Heart left ventricle (tissue), 13 donors: ENCODE data around the gene PSMC4.

Experiments used
- POLR2A ChIP-seq, 2 donors: fragments of 450-650 bp; IDR thresholded peaks; one replicate each; pipeline ENCODE4 v1.6.1; 2017; ENCODE audit warnings: antibody characterized with exemption in 2 of 2, mild to moderate bottlenecking in 2 of 2, moderate library complexity in 2 of 2
- TF ChIP-seq, protein P1 (sequence below), 12 donors: fragments of 200-600 bp; sonication (generic) in 4 of 12; IDR thresholded peaks; one replicate each; pipeline versions ENCODE4 v1.5.0 to v1.8.0; 2018 to 2022; ENCODE audit warnings: antibody characterized with exemption in 12 of 12, mild to moderate bottlenecking in 5 of 12
- donor health status: ischemic (EF 13 %, LVEDD 7.1; RV severe dilation, severe dysfunction).
- donor health status: DM: no; HTN: yes; CAD: no.
- donor health status: DM: no; HTN: no; CAD: no.
- donor health status: ischemic (EF 25% LVEDD 6.9; RV normal size, moderate dysfunction).
- donor health status: ischemic (EF 25% LVEDD 5.7; RV mildly dilated, moderate dysfunction).
- donor health status: ischemic (EF 35%, LVEDD 5.7; RV mildly dilated, moderate dysfunction).
- donor health status: nonischemic (EF 11% LVEDD 7.7; RV severe dilation, severe dysfunction).
- donor health status: DM: yes; HTN: yes; CAD: no.
- donor health status: PGD.
- donor health status: ischemic (EF 29% LVEDD 5.4; RV normal size, mild dysfunction).
- donor health status: nonischemic (EF 23%, LVEDD 6.1; RV moderate dilation, normal function).

DNA sequence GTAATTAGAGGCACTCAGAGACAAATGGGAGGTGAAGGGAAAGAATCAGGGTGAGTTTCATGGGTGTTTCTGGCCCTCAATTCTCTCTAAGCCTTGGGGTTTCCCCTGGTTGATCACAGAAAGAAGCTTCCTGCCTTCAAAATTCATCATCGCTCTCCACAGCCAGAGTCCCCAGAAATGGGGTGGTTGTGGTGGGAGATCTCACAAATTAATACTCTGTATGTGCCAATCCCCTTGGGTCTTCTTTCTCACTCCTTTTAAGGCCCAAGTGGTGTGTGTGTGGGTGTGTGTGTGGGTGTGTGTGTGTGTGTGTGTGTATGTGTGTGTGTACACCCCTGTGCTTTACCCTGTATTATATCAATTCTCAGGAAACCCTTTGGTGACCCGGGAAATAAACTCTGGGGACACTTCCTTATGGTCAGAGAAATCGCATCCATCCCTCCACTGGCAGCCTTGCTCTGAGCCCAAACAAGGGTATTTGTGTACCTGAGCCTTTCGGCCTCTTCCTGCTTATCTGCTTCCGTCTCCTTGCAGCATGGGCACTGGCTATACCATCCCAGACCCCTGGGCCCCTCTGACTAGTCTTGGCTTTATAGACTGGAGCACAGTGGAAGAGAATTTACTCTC is 33.8 kb upstream of the PSMC4 start:
- TF ChIP-seq, protein P1, sequence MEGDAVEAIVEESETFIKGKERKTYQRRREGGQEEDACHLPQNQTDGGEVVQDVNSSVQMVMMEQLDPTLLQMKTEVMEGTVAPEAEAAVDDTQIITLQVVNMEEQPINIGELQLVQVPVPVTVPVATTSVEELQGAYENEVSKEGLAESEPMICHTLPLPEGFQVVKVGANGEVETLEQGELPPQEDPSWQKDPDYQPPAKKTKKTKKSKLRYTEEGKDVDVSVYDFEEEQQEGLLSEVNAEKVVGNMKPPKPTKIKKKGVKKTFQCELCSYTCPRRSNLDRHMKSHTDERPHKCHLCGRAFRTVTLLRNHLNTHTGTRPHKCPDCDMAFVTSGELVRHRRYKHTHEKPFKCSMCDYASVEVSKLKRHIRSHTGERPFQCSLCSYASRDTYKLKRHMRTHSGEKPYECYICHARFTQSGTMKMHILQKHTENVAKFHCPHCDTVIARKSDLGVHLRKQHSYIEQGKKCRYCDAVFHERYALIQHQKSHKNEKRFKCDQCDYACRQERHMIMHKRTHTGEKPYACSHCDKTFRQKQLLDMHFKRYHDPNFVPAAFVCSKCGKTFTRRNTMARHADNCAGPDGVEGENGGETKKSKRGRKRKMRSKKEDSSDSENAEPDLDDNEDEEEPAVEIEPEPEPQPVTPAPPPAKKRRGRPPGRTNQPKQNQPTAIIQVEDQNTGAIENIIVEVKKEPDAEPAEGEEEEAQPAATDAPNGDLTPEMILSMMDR (IDR thresholded peaks at IDR 0.05), result no peak
- no peak for TF ChIP-seq POLR2A (IDR thresholded peaks at IDR 0.05)
